ENCODE data around the gene LSM14A. TPM values are rescaled to one million over a fixed set of nuclear protein-coding genes. Genes with fewer than 3 reads are reported as not detected.

The LSM14A gene
- total and polyA plus RNA-seq, 2 of the 13 experiments (the other 11 are each of a cell fraction or from before 2014, with no cell fraction given) = 77.0 to 83.6 TPM

DNA sequence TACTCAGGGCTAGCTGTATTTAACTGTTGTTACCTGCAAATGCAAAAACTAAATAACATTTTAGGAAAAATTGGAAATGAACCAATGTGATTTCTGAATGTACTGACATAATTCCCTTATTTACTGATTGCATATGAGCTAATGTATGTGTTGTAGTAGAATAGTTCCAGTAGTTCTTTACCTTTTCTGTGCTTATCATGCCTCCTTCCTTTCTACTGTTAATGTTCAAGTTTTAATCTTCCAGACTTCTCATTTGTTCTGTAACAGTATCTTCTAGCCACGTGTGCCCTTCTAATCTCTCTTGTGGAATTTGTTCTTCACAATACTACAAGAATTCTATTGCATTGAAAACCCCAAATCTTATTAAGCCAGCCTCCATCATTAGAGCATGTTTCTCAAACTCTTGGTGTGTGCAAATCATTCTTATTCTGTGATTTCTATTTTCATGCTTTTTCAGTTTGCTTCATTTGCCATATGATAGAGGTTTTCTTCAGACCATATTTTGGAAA, 17.7 kb downstream of the LSM14A start:
- BruUV-seq (replicated peaks) = TSS peak; percentile 9
- ChIA-PET POLR2A (no interaction called here), CTCF (ENCODE audit: low intra/inter-chr PET ratio, low total read pairs) (no interaction called here)
- Histone ChIP-seq H3K27ac (ENCODE audit: extremely low read length, insufficient read depth, low read length) (no peak overlapping the region), H3K27me3 (ENCODE audit: control insufficient read depth in 1 of 2, insufficient read depth in 2 of 2, low read length in 2 of 2) (no peaks in the 10 kb centered on the region), H3K9me3 (ENCODE audit: low read length) (no peaks in the 10 kb centered on the region), H3K4me1 (ENCODE audit: insufficient read depth, low read length) (peaks cover 52% of the 10 kb centered on the region), H2AFZ (ENCODE audit: low read length) (no peak overlapping the region), H4K20me1 (ENCODE audit: insufficient read depth, low read length) (peaks cover 68% of the 10 kb centered on the region), H3K9ac (ENCODE audit: insufficient read depth, low read depth, low read length) (no peak overlapping the region), H3K79me2 (ENCODE audit: insufficient read depth, low read length) (peaks cover 94% of the 10 kb centered on the region), H3K36me3 (replicated peaks in 1 of 2; ENCODE audit: control insufficient read depth in 1 of 2, insufficient read depth in 2 of 2, low read length in 2 of 2) (peaks cover 3 to 20% of the 10 kb centered on the region in 2 experiments; a peak in 4 of 5 replicates), H3K4me3 (replicated peaks in 1 of 3; ENCODE audit: insufficient read depth in 1 of 3, low read depth in 2 of 3, low read length in 3 of 3) (no peak overlapping the region), H3K4me2 (ENCODE audit: low read depth, low read length) (no peak overlapping the region)
- WGBS (ENCODE audit: low lambda C conversion rate) = 65% methylated on average over 1 of the region's 1 CpG
- no peak for DNase-seq (ENCODE audit: low spot score)
- FAIRE-seq = no peak
- ATAC-seq = no peak
- intact Hi-C loops (cut with micrococcal nuclease; ENCODE audit: unreplicated experiment) (no loop called here), in situ Hi-C loops (cut with HindIII; ENCODE audit: extremely low pct_ligation_motif_present, low pct_unique_long_range_greater_than_20kb) (no loop called here)
- no peak for TF ChIP-seq KIAA2018 (CRISPR knock-in tag; IDR thresholded peaks at IDR 0.05; ENCODE audit: borderline replicate concordance)
- no peak for TF ChIP-seq ZBTB33 (CRISPR knock-in tag; IDR thresholded peaks at IDR 0.05)
- no peak for TF ChIP-seq ZBTB10 (CRISPR knock-in tag; IDR thresholded peaks at IDR 0.05; ENCODE audit: borderline replicate concordance)
- no peak for TF ChIP-seq ZMYM3 (CRISPR knock-in tag; IDR thresholded peaks at IDR 0.05)
- no peak for TF ChIP-seq DPF2 (CRISPR knock-in tag; IDR thresholded peaks at IDR 0.05; ENCODE audit: borderline replicate concordance, low read depth)
